GM10266 (cell line): ENCODE data around the gene SVIL.
"Not testable (repeated sequence)": the region's sequence is repeated elsewhere in the genome, so short reads cannot be mapped to it uniquely, and the experiment has no call there.

ENCODE experiments used
- DNase-seq: peaks from one replicate; pipeline ENCODE4 v3.0.0; 2012; ENCODE audit errors: extremely low spot score
- TF ChIP-seq, protein P1 (sequence below): IDR thresholded peaks from 2 replicates; pipeline ENCODE4 v1.5.1; 2012; ENCODE audit warnings: mild to moderate bottlenecking, low read depth; ENCODE audit not compliant: control insufficient read depth, insufficient read depth; ENCODE audit errors: missing control alignments

Gene SVIL

DNA sequence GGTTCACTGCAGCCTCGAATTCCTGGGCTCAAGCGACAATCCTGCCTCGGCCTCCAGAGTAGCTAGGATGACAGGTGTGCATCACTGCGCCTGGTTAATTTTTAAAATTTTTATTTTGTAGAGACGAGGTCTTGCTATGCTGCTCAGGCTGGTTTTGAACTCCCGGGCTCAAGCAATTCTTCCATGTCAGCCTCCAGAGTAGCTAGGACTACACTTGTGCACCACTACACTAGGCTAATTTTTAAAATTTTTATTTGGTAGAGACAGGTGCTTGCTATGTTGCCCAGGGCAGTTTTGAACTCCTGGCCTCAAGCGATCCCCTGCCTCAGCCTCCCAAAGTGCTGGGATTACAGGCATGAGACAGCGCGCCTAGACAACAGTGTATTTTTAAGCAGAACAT lies 120.5 kb downstream of the SVIL start:
- TF ChIP-seq, protein P1, sequence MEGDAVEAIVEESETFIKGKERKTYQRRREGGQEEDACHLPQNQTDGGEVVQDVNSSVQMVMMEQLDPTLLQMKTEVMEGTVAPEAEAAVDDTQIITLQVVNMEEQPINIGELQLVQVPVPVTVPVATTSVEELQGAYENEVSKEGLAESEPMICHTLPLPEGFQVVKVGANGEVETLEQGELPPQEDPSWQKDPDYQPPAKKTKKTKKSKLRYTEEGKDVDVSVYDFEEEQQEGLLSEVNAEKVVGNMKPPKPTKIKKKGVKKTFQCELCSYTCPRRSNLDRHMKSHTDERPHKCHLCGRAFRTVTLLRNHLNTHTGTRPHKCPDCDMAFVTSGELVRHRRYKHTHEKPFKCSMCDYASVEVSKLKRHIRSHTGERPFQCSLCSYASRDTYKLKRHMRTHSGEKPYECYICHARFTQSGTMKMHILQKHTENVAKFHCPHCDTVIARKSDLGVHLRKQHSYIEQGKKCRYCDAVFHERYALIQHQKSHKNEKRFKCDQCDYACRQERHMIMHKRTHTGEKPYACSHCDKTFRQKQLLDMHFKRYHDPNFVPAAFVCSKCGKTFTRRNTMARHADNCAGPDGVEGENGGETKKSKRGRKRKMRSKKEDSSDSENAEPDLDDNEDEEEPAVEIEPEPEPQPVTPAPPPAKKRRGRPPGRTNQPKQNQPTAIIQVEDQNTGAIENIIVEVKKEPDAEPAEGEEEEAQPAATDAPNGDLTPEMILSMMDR, result no peak
- DNase-seq, result no peak

DNA sequence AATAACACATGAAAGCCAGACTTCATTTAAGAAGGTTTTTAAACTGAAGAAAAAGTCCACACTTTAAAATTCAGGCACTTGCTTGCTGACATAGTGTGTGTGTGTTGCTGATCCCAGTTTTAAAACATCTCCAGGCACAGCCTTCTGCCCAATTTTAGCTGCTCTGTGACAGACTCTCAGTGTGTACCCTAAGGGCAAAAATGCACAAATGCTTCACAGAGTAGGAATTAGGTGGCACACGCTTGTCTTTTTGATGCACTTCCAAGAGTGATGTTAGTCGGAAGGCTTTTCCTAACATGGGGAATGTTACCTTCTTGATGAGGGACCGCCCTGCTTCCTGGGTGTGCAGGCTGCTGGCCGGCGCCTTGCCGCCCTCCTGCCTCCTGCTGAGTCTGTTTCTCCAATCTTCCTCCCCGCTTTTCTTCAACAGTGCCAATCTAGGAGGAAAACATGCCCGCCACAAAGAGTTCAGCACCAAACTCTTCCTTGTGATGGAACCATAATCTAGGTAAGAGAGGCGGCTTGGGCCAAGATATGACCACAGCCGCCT lies 122.3 kb downstream of the SVIL start:
- no peak for DNase-seq
- TF ChIP-seq, protein P1, result no peak

DNA sequence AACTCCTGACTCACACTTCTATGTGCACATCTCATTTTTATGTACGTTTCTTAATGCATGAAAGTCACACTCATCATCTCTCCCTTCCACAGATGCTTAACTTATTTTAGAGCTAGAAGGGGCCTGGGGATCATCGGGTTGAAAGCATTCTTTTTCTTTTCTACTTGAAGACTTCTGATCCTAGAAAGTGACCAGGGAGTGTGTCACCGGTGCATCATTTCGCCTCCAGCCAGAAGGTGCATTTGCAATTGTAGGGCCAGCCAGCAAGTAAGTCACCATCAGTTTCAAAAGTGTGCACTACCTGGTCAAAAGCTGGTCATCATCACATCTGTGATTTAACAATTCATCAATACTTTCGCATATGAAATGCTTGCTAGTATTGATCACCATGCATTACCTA lies 123.0 kb downstream of the SVIL start:
- not testable (repeated sequence) for DNase-seq

DNA sequence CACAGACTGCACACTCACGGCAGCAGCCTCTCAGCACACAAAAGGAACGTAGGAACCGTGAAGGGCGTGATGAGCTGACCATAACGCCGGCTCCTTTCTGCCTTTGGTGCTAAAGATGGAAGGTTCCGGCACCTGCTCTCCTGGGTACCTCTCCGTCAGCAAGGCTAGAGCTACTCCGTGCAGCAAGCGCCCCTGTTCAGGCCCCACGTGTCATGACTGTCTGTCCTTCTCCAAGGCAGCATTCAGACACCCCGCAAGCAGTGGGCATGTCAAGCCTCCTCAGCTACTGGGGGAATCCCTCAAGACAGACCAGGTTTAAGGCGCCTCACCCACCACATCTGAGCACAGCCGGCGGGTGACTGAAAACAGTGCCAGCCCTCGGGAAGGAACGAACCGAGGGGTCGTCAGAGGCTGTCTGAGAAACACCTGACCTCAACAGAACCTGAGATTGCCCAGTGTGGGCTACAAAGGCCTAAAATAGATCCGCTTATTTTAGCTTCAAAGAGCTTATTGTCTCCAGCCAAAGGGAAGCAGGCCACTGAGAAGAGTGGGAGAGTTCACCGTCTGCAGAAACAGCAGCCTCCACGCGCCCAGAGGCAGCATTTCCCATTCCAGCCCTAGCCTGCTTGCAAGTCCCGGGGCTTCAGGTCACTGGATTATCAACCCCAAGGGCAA lies 124.2 kb downstream of the SVIL start:
- not testable (repeated sequence) for DNase-seq

DNA sequence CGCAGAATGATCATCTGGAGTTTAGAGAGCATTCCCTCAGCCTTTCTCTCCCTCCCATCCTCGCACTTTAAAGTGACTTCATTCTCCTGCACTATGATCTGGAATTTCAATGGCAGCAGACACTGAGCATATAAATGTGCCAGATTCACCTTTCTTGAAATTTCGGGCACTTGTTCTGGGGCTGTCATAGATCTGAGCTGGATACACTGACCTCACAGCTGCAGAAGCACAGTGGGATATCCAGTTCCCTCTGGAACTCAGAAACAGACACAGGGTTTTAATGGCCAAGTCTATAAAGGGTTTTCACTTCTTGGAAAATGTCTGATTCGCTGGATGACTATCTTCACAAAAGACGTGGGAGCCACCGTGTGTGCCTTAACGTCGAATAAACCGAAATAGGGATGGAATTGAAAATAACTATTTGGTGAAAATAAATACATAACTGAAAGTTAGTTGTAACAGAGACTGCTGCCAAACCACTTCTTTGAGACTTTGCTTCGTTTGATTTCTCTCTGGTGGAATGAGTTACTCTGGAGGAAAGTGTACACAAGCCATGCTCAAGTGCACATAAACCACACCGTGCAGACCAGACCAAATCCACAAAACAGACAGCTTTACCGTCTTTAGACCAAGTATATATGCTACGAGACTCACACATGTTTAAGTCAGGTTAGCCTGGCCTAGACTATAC lies 126.1 kb downstream of the SVIL start:
- TF ChIP-seq, protein P1, result no peak
- no peak for DNase-seq

DNA sequence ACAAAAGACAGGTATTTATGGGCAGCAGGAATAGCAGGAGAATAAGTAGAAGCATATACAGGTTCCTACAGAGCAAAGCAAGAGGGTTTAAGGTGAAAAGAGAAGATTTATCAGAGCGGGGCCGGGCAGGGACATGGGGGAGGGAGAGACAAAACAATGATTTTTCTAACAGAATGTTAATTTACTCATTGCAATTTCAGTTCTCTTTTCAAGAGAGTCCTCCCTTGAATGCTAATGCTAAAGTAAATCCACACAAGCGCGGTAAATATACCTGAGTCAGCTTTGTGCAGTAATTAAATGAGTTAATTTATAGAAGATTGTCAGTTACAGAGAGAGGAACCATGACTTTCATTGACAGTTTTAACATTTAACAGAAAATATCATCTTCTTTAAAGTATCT lies 127.0 kb downstream of the SVIL start:
- not testable (repeated sequence) for DNase-seq

DNA sequence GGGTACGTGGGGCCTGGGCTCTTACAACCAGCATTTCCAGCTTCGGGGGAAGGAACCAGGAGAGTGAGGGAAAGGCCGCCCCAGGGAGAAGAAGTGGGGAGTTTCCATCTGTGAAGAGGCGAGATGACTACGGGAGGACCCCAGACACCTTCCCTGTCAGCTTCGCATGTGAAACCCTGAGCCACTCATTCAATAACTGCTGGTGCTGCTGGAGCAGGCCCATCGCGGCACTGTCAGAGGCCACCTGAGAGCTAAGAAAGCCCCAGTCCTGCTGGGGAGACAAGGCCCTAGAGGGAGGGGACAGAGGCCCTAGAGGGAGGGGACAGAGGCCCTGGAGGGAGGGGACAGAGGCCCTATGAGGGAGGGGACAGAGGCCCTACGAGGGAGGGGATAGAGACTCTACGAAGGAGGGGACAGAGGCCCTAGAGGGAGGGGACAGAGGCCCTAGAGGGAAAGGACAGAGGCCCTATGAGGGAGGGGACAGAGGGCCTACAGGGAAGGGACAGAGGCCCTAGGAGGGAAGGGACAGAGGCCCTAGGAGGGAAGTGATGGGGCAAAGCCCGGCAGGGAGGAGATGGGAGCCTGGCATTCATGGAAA lies 128.3 kb downstream of the SVIL start:
- not testable (repeated sequence) for DNase-seq

DNA sequence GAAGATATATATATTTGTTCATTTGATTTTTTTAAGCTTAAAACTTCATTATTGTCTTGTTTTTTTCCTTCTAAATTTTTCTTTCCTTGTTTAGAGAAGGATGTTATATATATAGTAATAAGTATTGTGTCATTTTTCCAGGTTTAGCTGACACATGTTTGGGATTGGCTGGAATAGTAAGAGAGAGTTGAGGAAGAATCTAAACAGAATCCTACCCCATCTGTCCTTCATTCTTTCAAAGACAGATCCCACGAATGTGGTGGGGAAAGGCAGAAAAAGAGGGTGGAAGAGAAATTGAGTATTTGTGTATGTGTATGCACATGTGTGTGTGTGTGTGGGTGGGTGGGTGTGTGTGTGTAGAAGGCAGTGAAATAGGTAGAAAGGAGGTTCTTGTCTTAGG lies 132.4 kb downstream of the SVIL start:
- no peak for DNase-seq
- TF ChIP-seq, protein P1, result no peak

DNA sequence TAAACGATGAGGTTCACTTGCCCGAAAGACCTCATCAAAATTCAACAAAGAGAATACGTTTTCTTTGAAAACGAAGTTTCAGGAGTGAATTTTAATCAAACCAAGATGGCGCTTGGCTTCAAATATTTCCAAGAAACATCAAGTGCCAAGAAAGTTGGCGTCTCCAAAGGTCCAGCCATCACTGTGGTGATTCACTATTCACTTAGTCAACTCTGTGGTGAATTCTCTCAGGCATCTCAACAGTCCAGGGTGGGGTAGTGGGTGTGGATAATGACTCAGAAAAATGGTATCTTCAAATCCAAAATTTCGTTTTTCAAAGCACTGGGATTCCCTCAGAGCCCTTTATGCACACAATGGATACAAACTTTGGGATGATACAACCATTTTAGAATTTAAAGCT lies 133.1 kb downstream of the SVIL start:
- TF ChIP-seq, protein P1, result no peak
- DNase-seq, result no peak
